HL-60 (cell line): Measurements from ENCODE around the gene TEX29.

Experiments used
- DNase-seq, 2 experiments: peaks; one replicate each; pipeline ENCODE4 v3.0.0-alpha.2; 2010 to 2020; ENCODE audit warnings: low read depth in 1 of 2, low spot score in 1 of 2
- H3K27ac ChIP-seq: fragments of 250-450 bp; sonication (Bioruptor Pico); replicated peaks from 2 replicates; pipeline ENCODE4 v1.5.1; 2020; ENCODE audit warnings: mild to moderate bottlenecking, moderate library complexity
- H3K27me3 ChIP-seq: fragments of 250-450 bp; sonication (Bioruptor Pico); 2 replicates; pipeline ENCODE4 v1.5.1; 2021; ENCODE audit warnings: mild to moderate bottlenecking, moderate library complexity; ENCODE audit not compliant: insufficient read depth, poor library complexity, severe bottlenecking
- H3K4me3 ChIP-seq: replicated peaks from 2 replicates; pipeline ENCODE4 v1.5.1; 2011; ENCODE audit warnings: mild to moderate bottlenecking, control low read depth, low read length; ENCODE audit not compliant: insufficient read depth
- GABPA ChIP-seq: IDR thresholded peaks from 2 replicates; pipeline ENCODE4 v1.6.1; 2012; ENCODE audit warnings: low read depth
- POLR2AphosphoS5 ChIP-seq: IDR thresholded peaks from 2 replicates; pipeline ENCODE4 v1.6.1; 2012; ENCODE audit warnings: low read depth
- SPI1 ChIP-seq: IDR thresholded peaks from 2 replicates; pipeline ENCODE4 v1.6.1; 2012; ENCODE audit warnings: low read depth, mild to moderate bottlenecking, borderline replicate concordance
- TF ChIP-seq, protein P1 (sequence below): IDR thresholded peaks from 2 replicates; pipeline ENCODE4 v1.6.1; 2012; ENCODE audit warnings: low read depth; ENCODE audit not compliant: insufficient replicate concordance
- TF ChIP-seq, protein P2 (sequence below): IDR thresholded peaks from one replicate; pipeline ENCODE4 v1.5.1; 2011; ENCODE audit warnings: low read length, control low read depth, inconsistent platforms; ENCODE audit not compliant: insufficient read depth

Gene TEX29

DNA sequence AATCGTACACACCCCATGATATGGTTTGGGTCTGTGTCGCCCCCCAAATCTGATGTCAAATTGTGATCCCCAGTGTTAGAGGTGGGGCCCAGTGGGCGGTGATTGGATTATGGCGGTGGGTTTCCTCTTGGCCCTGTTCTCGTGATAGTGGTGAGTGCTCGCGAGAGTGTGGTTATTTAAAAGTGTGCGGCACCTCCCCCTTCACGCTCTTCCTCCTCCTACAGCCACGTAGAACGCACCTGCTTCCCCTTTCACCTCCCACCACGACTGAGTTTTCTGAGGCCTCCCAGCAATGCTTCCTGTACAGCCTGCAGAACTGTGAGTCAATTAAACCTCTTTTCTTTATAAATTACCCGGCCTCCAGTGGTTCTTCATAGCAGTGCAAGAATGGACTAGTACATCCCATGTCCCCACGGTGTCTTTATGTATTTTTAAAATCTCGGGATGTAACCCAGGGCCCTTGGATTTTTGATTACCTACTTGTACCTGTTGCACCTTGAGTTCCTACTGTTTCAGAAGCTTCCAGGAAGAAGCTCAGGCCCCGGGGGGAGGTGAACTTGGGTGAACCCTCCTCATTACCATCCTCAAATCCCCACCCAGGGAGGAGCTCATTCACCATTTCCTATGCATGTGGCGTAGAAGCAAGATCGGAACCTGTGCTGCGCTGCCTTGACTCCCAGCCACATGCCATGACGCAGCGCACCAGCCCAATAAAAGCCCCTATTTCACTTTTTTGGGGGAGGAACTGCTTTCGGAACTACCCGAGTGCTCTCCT lies 52.4 kb downstream of the TEX29 start:
- TF ChIP-seq, protein P1, sequence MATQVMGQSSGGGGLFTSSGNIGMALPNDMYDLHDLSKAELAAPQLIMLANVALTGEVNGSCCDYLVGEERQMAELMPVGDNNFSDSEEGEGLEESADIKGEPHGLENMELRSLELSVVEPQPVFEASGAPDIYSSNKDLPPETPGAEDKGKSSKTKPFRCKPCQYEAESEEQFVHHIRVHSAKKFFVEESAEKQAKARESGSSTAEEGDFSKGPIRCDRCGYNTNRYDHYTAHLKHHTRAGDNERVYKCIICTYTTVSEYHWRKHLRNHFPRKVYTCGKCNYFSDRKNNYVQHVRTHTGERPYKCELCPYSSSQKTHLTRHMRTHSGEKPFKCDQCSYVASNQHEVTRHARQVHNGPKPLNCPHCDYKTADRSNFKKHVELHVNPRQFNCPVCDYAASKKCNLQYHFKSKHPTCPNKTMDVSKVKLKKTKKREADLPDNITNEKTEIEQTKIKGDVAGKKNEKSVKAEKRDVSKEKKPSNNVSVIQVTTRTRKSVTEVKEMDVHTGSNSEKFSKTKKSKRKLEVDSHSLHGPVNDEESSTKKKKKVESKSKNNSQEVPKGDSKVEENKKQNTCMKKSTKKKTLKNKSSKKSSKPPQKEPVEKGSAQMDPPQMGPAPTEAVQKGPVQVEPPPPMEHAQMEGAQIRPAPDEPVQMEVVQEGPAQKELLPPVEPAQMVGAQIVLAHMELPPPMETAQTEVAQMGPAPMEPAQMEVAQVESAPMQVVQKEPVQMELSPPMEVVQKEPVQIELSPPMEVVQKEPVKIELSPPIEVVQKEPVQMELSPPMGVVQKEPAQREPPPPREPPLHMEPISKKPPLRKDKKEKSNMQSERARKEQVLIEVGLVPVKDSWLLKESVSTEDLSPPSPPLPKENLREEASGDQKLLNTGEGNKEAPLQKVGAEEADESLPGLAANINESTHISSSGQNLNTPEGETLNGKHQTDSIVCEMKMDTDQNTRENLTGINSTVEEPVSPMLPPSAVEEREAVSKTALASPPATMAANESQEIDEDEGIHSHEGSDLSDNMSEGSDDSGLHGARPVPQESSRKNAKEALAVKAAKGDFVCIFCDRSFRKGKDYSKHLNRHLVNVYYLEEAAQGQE: no peak
- TF ChIP-seq GABPA (no peak), SPI1 (no peak), POLR2AphosphoS5 (no peak)
- TF ChIP-seq, protein P2, sequence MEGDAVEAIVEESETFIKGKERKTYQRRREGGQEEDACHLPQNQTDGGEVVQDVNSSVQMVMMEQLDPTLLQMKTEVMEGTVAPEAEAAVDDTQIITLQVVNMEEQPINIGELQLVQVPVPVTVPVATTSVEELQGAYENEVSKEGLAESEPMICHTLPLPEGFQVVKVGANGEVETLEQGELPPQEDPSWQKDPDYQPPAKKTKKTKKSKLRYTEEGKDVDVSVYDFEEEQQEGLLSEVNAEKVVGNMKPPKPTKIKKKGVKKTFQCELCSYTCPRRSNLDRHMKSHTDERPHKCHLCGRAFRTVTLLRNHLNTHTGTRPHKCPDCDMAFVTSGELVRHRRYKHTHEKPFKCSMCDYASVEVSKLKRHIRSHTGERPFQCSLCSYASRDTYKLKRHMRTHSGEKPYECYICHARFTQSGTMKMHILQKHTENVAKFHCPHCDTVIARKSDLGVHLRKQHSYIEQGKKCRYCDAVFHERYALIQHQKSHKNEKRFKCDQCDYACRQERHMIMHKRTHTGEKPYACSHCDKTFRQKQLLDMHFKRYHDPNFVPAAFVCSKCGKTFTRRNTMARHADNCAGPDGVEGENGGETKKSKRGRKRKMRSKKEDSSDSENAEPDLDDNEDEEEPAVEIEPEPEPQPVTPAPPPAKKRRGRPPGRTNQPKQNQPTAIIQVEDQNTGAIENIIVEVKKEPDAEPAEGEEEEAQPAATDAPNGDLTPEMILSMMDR: no peak
- Histone ChIP-seq H3K27ac (no peak overlapping the region), H3K27me3 (peaks cover 5% of the 10 kb centered on the region), H3K4me3 (no peak overlapping the region)
- no peak for DNase-seq

DNA sequence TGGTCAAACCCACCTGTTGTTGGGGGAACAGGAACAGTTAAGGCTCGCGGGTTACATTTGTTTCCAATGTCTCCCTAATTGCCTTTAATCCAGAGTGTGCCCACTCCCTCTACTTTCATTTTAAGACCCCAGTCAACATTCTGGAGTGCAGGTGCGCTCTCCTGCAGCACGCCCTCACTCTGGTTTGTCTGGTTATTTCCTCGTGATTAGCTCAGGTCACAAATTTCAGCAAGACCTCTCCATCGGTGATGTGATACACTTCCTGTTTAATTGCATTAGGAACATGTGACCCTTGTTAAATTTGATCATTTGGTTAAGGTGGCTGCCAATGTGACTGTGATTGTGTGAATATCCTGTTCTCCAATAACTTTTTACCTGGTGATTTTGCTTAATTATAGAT lies 53.0 kb downstream of the TEX29 start:
- DNase-seq: no peak
- Histone ChIP-seq H3K27ac (no peak overlapping the region), H3K27me3 (peaks cover 3% of the 10 kb centered on the region), H3K4me3 (no peak overlapping the region)
- TF ChIP-seq, protein P2: no peak
- TF ChIP-seq, protein P1: no peak

DNA sequence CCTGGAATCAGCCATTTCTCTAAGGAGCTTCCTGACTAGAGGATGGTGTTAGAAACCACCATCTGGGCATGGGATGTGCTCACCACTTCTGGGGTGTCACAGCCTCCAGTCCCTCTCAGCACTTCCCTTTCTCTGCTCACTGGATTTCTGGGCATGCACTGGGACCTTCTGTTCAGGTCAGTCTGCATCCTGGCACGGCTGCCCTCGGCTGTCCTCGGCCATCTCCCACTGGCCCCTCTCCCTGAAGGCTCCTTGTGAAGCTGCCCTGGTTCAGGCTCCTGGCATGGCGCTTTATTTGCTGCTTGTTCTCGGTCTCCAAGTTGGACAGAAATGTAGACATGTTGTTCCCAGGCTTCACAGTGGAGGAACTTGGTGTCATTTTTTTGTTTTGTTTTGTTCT lies 60.0 kb downstream of the TEX29 start:
- Histone ChIP-seq H3K4me3 (no peak overlapping the region), H3K27ac (no peak overlapping the region), H3K27me3 (peaks cover 3% of the 10 kb centered on the region)
- TF ChIP-seq GABPA (no peak), SPI1 (no peak), POLR2AphosphoS5 (no peak)
- TF ChIP-seq, protein P2: no peak
- TF ChIP-seq, protein P1: no peak
- no peak for DNase-seq
